ENCODE measurements around the gene CD68. TPM values are rescaled to one million over a fixed set of nuclear protein-coding genes. Genes with fewer than 3 reads are reported as not detected.
"Not testable (repeated sequence)": the region's sequence is repeated elsewhere in the genome, so short reads cannot be mapped to it uniquely, and the experiment has no call there.

The CD68 gene
- total RNA-seq, 2 donors from 2014 or later = 10.3 to 28.1 TPM

DNA sequence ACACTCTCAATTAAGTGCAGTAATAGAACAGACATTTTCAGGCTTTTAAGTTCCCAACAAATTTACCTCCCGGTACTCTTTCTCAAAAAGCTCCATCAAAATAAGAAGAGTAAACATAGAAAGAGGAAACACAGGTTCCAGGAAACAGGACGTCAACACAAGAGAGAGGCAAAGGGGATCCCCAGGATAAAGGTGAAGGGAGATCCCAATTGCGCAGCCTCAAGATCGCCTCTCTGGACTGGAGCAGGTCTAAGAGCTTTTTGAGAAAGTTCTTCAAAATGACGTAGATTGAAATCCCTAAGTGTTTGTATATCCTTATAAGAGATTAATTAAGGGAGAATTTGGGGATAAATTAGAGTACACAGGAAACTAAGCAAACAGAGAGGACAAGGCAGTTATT is 39.2 kb downstream of the CD68 start:
- ATAC-seq (replicated peaks in 1 of 2) = no peak
- Mint-ChIP-seq H3K4me3 (no peak overlapping the region), H3K9me3 (no peaks in the 10 kb centered on the region), H3K27me3 (ENCODE audit: low read depth) (no peaks in the 10 kb centered on the region), H3K27ac (no peak overlapping the region), H3K4me1 (ENCODE audit: low read depth) (peaks cover 3% of the 10 kb centered on the region), H3K36me3 (ENCODE audit: insufficient read depth in 2 of 2) (peaks cover 2% of the 10 kb centered on the region in 2 donors)
- DNase-seq = no peak

DNA sequence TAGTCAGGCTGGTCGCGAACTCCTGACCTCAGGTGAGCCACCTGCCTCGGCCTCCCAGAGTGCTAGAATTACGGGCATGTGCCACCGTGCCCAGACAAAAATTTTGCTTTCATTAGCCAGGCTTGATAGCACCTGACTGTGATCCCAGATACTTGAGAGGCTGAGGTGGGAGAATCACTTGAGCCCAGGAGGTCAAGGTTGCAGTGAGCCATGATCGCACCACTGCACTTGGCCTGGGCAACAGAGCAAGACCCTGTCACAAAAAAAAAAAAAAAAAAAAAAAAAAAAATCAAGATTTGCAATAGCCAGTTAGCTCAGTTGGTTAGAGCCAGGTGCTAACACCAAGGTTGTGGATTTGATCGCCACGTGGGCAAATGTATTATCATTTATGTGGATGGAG is 41.4 kb downstream of the CD68 start:
- no peak for DNase-seq
- no peak overlapping the region for H3K27ac Mint-ChIP-seq
- H3K36me3 Mint-ChIP-seq (ENCODE audit: insufficient read depth in 2 of 2) = no peaks in the 10 kb centered on the region
- H3K4me1 Mint-ChIP-seq (ENCODE audit: low read depth) = no peaks in the 10 kb centered on the region
- no peak for ATAC-seq (replicated peaks in 1 of 2)
- H3K27me3 Mint-ChIP-seq (ENCODE audit: low read depth) = no peaks in the 10 kb centered on the region
- H3K9me3 Mint-ChIP-seq = no peaks in the 10 kb centered on the region
- no peak overlapping the region for H3K4me3 Mint-ChIP-seq

DNA sequence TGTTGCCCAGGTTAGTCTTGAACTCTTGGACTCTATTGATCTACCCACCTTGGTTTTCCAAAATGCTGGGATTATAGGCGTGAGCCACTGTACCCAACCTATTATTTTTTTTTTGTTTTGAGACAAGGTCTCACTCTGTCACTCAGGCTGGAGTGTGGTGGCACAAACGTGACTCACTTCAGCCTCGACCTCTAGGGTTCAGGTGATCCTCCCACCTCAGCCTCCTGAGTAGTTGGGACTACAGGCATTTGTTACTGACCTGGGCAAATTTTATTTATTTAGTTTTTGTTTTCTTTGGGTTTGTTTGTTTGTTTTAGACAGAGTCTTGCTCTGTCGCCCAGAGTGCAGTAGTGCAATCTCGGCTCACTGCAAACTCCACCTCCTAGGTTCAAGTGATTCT is 44.2 kb downstream of the CD68 start:
- Mint-ChIP-seq H3K4me1 (ENCODE audit: low read depth) (peaks cover 11% of the 10 kb centered on the region), H3K27ac (no peak overlapping the region)

DNA sequence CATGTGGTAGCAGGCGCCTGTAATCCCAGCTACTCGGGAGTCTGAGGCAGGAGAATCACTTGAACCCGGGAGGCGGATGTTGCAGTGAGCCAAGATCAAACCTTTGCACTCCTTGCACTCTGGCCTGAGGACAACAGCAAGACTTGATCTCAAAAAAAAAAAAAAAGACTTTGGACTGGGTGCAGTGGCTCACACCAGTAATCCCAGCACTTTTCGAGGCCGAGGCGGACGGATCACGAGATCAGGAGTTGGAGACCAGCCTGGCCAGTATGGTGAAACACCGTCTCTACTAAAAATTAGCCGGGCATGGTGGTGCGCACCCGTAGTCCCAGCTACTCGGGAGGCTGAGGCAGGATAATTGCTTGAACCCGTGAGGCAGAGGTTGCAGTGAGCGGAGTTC is 46.3 kb downstream of the CD68 start:
- Mint-ChIP-seq H3K4me1 (ENCODE audit: low read depth) (peaks cover 11% of the 10 kb centered on the region), H3K4me3 (peak overlapping the region in 1 of 2 donors; percentile 22)
- not testable (repeated sequence) for DNase-seq; H3K27ac Mint-ChIP-seq; H3K27me3 Mint-ChIP-seq (ENCODE audit: low read depth); H3K9me3 Mint-ChIP-seq; ATAC-seq (replicated peaks in 1 of 2); H3K36me3 Mint-ChIP-seq (ENCODE audit: insufficient read depth in 2 of 2)

More for the DNA sequence above, 44.2 kb downstream of the CD68 start:
- peaks cover 0 to 1% of the 10 kb centered on the region in 2 donors for H3K36me3 Mint-ChIP-seq (ENCODE audit: insufficient read depth in 2 of 2)
- no peak for DNase-seq
- no peaks in the 10 kb centered on the region for H3K27me3 Mint-ChIP-seq (ENCODE audit: low read depth)
- no peak for ATAC-seq (replicated peaks in 1 of 2)
- H3K4me3 Mint-ChIP-seq = no peak overlapping the region
- no peaks in the 10 kb centered on the region for H3K9me3 Mint-ChIP-seq

DNA sequence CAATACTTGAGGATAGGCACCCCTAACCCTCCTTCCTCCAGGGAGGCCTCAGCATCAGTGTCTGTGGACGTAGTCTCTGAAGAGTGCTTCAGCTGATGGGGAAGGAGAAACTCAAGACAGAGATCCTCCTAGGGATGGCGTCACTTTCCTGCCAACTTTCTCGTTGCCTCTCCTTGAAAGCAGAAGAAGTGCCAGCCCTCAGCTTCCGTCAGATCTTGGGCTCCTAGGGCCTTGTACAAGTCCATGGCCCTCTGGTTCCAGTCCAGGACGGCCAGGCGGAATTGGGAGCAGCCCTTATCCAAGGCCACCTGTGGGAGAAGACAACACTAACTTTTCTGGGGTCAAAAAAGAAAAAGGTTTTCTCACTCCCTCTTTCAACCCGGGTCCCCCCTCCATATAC is 46.9 kb downstream of the CD68 start:
- ATAC-seq (replicated peaks in 1 of 2) = no peak
- no peak for DNase-seq
- Mint-ChIP-seq H3K4me1 (ENCODE audit: low read depth) (peaks cover 11% of the 10 kb centered on the region), H3K27ac (no peak overlapping the region), H3K27me3 (ENCODE audit: low read depth) (no peaks in the 10 kb centered on the region), H3K9me3 (no peaks in the 10 kb centered on the region), H3K36me3 (ENCODE audit: insufficient read depth in 2 of 2) (peaks cover 0 to 1% of the 10 kb centered on the region in 2 donors), H3K4me3 (peak overlapping the region; percentile 92 to 93)

DNA sequence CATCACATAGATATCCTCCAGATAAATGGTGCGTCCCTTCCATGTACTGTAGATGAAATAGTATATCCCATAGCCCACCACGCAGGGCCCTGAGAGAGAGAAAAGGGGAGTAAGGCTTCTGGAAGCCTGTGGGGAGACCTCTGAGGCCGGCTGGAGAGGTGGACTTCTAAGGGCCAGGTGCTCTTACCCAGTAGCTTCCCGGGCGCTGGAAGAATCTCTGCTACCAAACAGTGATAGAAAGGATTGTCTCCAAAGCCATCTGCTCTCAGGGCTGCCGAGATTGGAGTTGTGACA is 47.5 kb downstream of the CD68 start:
- H3K27ac Mint-ChIP-seq = peak overlapping the region; percentile 65
- peaks cover 11% of the 10 kb centered on the region for H3K4me1 Mint-ChIP-seq (ENCODE audit: low read depth)
- no peaks in the 10 kb centered on the region for H3K27me3 Mint-ChIP-seq (ENCODE audit: low read depth)
- H3K9me3 Mint-ChIP-seq = no peaks in the 10 kb centered on the region
- no peak for ATAC-seq (replicated peaks in 1 of 2)
- H3K36me3 Mint-ChIP-seq (ENCODE audit: insufficient read depth in 2 of 2) = peaks cover 0 to 1% of the 10 kb centered on the region in 2 donors
- H3K4me3 Mint-ChIP-seq = peak overlapping the region; percentile 92 to 93
- no peak for DNase-seq

DNA sequence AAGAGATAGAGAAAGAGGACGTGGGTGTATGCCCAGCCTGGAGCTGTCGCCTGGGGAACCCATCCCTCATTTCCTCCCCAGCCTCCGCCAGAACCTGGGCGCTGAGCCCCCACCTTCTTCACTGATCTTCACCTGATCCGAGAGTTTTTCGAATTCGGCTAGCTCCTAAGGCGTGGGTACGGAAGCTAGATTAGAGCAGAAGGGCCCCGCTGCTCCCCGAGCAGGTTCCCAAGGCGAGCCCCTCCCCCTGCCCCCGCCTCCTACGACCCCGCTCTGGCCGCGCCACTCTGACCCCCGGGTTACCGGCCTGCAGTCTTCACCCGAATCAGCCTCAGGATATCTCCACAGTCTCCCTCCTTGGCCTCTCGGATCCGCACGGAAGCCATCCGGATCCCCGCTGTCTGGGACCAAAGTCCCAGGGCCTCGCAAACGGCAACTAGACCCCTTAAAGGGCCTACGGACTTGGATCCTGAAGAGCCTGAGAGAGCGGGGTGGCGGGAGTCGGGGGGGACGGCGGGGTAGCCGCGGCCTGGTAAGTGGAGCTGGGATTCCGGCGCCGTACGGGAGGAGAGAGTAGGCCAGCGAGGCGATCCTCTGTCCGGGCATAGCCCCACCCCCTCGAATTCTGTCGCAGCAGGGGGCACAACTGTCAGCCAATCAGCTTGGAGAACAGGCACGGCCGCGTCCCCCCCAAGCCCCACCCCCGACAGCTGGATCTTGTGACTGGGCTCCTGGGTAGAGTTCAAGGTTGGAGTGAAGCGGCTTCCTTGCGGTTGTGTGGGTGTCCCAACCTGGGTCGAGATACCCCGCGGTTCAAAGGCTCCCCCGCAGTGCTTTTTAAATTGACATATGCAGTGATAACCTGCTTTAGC is 48.0 kb downstream of the CD68 start, which contains the start of gene SAT2:
Gene SAT2, minus strand, starts transcription at position 572 of the 872 bp plus-strand sequence. Its CDS starts 186 bp downstream, at position 386.
- Mint-ChIP-seq H3K4me1 (ENCODE audit: low read depth) (peaks cover 11% of the 10 kb centered on the region), H3K9me3 (no peaks in the 10 kb centered on the region), H3K27ac (peak within 1 kb of the TSS; percentile 65), H3K27me3 (ENCODE audit: low read depth) (no peaks in the 10 kb centered on the region), H3K36me3 (ENCODE audit: insufficient read depth in 2 of 2) (peaks cover 0 to 1% of the 10 kb centered on the region in 2 donors), H3K4me3 (peak within 1 kb of the TSS; percentile 92 to 93)
- DNase-seq (peak; percentile 86 to 89), ATAC-seq (replicated peaks in 1 of 2) (peak; percentile 94 to 98)

DNA sequence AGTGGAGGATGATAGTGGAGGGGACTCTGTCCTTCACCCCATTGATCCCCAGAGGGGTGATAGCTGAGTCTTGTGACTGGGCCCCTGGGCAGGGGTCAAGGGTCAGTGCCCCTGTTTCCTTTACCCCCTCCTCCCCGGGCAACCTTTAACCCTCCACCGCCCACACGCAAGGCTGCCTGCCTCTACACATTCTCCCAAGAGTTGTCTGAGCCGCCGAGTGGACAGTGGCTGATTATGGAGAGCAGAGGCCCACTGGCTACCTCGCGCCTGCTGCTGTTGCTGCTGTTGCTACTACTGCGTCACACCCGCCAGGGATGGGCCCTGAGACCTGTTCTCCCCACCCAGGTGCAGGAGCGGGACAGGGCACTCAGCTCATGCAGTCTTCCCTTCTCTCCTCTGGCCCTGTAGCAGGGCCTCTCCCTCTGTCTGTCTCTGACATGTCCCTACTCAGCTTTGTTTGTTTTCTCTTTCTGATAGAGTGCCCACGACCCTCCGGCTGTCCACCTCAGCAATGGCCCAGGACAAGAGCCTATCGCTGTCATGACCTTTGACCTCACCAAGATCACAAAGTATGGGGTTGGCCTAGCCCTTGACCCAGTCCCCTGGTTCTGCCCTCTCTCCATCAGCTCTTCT is 50.6 kb downstream of the CD68 start, which contains the start of gene SHBG:
Gene SHBG, plus strand, starts transcription at position 197 of the 633 bp plus-strand sequence. Its CDS starts 38 bp downstream, at position 235.
- no peak for ATAC-seq (replicated peaks in 1 of 2)

More for the DNA sequence above, 50.6 kb downstream of the CD68 start, which contains the start of gene SHBG:
- Mint-ChIP-seq H3K36me3 (ENCODE audit: insufficient read depth in 2 of 2) (peaks cover 0 to 1% of the 10 kb centered on the region in 2 donors), H3K4me1 (ENCODE audit: low read depth) (peaks cover 11% of the 10 kb centered on the region), H3K27ac (no peak within 1 kb of the TSS), H3K9me3 (no peaks in the 10 kb centered on the region), H3K4me3 (no peak within 1 kb of the TSS), H3K27me3 (ENCODE audit: low read depth) (no peaks in the 10 kb centered on the region)
- no peak for DNase-seq

Other genes starting within 250 kb of the CD68 start
- 100 to 1,000 TPM; 690 to 708 TPM for gene ACAP1, start 243.1 kb upstream of the CD68 start, total RNA-seq
- gene KCTD11, start 227.5 kb upstream of the CD68 start, total RNA-seq = 1 to 10 TPM; 4.9 to 5.5 TPM
- gene TMEM95, start 224.5 kb upstream of the CD68 start, total RNA-seq = under 1 TPM in 1 of 2 donors, not detected in 1; 0.34 TPM
- gene TNK1, start 198.5 kb upstream of the CD68 start, total RNA-seq = 1 to 10 TPM; 5.5 to 6.5 TPM
- 10 to 100 TPM; 60.5 to 62.6 TPM for gene PLSCR3, start 185.1 kb upstream of the CD68 start, total RNA-seq
- 10 to 100 TPM; 64.8 to 88.2 TPM for gene TMEM256, start 175.5 kb upstream of the CD68 start, total RNA-seq
- gene NLGN2, start 171.8 kb upstream of the CD68 start, total RNA-seq = 10 to 100 TPM; 17.4 to 19.8 TPM
- gene SPEM1, start 159.3 kb upstream of the CD68 start, total RNA-seq = under 1 TPM; 0.58 to 0.67 TPM
- gene SPEM2, start 154.0 kb upstream of the CD68 start, total RNA-seq = not detected
- not detected for gene SPEM3, start 150.8 kb upstream of the CD68 start, total RNA-seq
- 10 to 100 TPM; 11.3 to 11.7 TPM for gene TMEM102, start 144.2 kb upstream of the CD68 start, total RNA-seq
- gene FGF11, start 140.1 kb upstream of the CD68 start, total RNA-seq = 1 to 10 TPM; 4.9 to 5.3 TPM
- gene CHRNB1, start 134.6 kb upstream of the CD68 start, total RNA-seq = 10 to 100 TPM; 25.5 to 26.8 TPM
- gene ZBTB4, start 100.0 kb upstream of the CD68 start, total RNA-seq = 10 to 100 TPM; 28.5 to 29.0 TPM
- gene SLC35G6, start 98.2 kb upstream of the CD68 start, total RNA-seq = under 1 TPM in 1 of 2 donors, not detected in 1; 0.25 TPM
- 100 to 1,000 TPM; 211 to 249 TPM for gene POLR2A, start 95.3 kb upstream of the CD68 start, total RNA-seq
- gene TNFSF12, start 30.6 kb upstream of the CD68 start, total RNA-seq = 10 to 100 TPM; 23.2 to 25.5 TPM
- gene TNFSF13, start 20.9 kb upstream of the CD68 start, total RNA-seq = 1 to 10 TPM; 4.3 to 7.8 TPM
- 10 to 100 TPM; 41.8 to 55.3 TPM for gene SENP3, start 17.7 kb upstream of the CD68 start, total RNA-seq
- 10 to 100 TPM; 44.0 to 51.9 TPM for gene MPDU1, start 4.2 kb downstream of the CD68 start, total RNA-seq
- under 1 TPM; 0.34 to 0.86 TPM for gene SOX15, start 10.5 kb downstream of the CD68 start, total RNA-seq
- gene FXR2, start 35.3 kb downstream of the CD68 start, total RNA-seq = 10 to 100 TPM; 52.5 to 53.3 TPM
- 10 to 100 TPM; 47.6 to 48.9 TPM for gene SAT2, start 48.2 kb downstream of the CD68 start, total RNA-seq
- gene SHBG, start 50.5 kb downstream of the CD68 start, total RNA-seq = under 1 TPM in 1 of 2 donors, not detected in 1; 0.63 TPM
- under 1 TPM in 1 of 2 donors, not detected in 1; 0.30 TPM for gene ATP1B2, start 71.3 kb downstream of the CD68 start, total RNA-seq
- gene TP53, start 107.9 kb downstream of the CD68 start, total RNA-seq = 100 to 1,000 TPM; 183 to 189 TPM
- 10 to 100 TPM; 19.0 to 26.7 TPM for gene WRAP53, start 108.8 kb downstream of the CD68 start, total RNA-seq
- not detected for gene EFNB3, start 125.6 kb downstream of the CD68 start, total RNA-seq
- gene DNAH2, start 138.1 kb downstream of the CD68 start, total RNA-seq = under 1 TPM; 0.05 to 0.07 TPM